NCI-H1105 (cell line): ENCODE measurements around the gene COPS4.
"Not testable (repeated sequence)": the region's sequence is repeated elsewhere in the genome, so short reads cannot be mapped to it uniquely, and the experiment has no call there.

Experiments
- DNase-seq: peaks from one replicate; lab custom pipeline; 2025; lab: John Stamatoyannopoulos, UW

COPS4 gene

GRCh38 chr4:83023599-83023998 lies 11.4 kb upstream of the COPS4 start:
- not testable (repeated sequence) for DNase-seq

DNA sequence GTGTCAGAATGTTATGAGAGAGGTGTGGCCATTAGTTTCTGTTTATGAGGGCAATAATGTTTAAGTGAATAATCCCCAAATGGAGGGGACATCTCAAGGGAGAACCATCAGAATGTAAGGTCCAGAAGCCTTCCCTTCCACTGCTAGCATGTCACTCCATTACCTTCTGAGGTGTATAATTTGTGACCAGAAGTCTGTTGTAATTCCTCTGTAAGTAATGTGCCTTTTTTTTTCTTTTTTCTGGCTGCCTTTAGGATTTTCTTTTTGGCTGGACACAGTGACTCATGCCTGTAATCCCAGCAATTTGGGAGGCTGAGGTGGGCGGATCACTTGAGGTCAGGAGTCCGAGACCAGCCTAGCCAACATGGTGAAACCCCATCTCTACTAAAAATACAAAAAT lies 10.8 kb upstream of the COPS4 start:
- DNase-seq, result no peak

GRCh38 chr4:83025563-83025962 lies 9.4 kb upstream of the COPS4 start:
- no peak for DNase-seq

DNA sequence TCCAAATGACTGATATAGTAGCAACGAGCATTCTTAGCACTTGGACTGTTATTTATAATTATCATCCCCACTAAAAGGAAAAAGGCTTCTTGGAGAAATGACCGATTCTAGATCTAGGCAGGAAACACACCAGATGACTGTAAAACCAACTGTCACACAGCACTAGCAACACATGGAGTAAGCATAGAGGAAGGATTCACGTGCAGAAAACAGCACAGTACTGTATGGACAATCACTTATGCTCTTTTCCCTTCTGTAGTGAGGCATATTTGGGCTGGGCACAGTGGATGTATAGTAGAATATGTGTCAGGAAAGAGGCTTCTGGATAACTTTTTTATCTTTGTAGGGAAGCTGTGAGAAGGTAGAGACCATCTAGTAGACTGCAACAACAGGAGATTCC lies 6.0 kb upstream of the COPS4 start:
- DNase-seq, result no peak

GRCh38 chr4:83029688-83030087 lies 5.3 kb upstream of the COPS4 start:
- DNase-seq, result no peak

DNA sequence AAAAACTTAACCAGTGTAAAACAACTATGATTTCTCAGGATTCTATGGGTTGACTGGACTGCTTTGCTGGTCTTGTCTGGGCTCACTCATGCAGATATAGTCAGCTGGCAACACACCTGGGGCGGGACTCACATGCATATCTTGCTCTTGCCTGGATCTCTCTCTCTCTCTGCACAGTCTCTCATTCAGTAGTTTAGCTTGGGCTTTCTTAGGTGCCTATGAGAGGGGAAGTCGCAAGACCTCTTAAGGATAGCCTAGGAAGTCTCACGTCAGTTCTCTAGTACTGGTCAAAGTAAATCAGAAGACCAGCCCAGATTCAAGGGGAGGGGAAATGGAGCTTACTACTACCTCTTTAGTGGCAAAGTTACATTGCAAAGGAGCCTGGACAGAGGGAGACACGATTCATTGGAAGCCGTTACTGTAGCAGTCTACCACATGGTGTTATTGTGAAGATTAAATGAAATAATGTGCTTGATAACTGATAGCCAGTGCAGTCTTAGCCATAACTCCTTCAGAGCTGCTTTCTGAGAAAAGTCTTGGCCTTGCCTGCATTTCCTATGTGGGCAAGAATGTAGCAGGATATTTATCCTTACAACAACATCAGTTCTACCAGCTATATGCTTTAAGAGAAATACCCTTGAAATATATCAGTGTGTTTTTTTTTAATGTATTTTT lies 2.1 kb downstream of the COPS4 start:
- no peak for DNase-seq

- no peak for DNase-seq
These were observed 5.3 kb downstream of the COPS4 start for GRCh38 chr4:83040269-83040668.

DNA sequence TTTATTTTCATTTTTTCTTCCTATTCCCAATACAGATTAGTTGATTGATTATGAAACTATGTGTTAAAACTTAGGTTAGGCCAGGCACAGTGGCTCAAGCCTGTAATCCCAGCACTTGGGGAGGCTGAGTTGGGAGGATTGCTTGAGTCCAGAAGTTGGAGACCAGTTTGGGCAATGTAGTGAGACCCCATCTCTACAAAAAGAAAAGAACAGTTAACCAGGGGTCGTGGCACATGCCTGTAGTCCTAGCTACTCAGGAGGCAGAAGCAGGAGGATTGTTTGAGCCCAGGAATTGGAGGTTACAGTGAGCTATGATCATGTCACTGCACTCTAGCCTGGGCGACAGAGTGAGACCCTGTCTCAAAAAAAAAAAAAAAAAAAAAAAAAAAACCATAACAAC lies 8.2 kb downstream of the COPS4 start:
- DNase-seq, result not testable (repeated sequence)

DNA sequence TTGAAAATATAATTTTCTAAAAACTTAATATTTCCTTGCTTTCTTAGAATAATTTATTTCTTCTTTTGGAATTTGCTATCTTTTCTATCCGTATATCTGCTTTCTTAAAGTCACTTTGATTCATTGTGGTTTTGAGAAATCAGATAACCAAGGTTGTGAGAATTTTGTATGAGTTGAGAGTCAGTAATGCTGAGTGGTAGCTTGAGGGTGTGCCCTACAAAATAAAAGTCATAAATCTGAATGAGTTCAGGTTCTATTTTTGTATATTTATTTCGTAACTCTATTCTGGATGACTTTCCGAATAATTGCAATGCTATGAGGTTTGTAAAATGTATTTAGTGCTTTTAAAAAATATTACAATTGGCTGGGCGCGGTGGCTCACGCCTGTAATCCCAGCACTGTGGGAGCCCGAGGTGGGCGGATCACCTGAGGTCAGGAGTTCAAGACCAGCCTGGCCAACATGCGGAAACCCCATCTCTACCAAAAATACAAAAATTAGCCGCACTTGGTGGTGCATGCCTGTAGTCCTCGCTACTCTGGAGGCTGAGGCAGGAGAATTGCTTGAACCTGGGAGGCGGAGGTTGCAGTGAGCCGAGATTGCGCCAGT lies 8.9 kb downstream of the COPS4 start:
- DNase-seq, result no peak

DNA sequence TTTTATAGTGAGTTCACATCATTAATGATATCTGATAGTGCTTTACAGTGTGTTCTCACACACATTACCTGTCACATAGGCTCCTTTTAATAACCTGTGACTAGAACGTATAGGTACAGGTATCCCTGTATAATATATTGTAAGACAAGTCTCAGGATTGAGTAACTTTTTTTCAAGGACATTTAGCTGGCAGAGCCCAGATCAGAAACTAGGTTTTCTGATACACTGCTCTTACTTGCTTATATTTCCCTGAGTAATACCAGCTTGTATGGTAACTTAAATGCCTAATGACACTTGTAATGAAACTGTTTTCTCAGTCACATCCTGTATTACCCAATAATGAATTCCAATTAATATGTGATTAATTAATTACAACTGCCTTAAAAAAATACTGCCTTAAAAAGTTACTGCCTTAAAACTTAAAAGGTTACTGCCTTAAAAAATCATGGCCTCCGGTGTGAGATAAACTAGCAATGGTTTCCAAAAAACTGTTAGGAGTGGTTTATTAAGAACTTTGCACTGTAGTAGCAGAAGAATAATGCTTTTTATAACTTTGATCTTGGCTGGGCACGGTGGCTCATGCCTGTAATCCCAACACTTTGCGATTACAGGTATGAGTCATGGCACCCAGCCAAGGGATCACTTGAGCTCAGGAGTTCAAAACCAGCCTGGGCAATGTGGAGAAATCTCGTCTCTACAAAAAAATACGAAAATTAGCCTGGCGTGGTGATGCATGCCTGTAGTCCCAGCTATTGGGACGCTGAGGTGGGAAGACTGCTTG lies 11.9 kb downstream of the COPS4 start:
- DNase-seq, result no peak

DNA sequence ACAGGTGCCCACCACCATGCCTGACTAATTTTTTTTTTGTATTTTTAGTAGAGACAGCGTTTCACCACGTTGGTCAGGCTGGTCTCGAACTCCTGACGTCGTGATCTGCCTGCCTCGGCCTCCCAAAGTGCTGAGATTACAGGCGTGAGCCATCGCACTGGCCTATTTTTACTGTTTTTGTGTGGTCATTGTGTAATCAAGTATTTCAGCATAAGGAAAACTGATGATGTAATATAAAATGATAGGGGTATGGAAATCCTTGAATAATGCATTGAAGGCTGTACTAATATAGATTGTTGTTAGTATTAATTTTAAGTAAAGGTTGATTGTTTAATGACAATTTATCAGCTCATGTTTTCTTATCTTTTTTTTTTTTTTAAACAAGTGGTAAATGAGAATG lies 13.8 kb downstream of the COPS4 start:
- DNase-seq, result not testable (repeated sequence)

GRCh38 chr4:83054928-83055327 lies 19.9 kb downstream of the COPS4 start:
- no peak for DNase-seq

GRCh38 chr4:83062739-83063138 lies 27.8 kb downstream of the COPS4 start:
- no peak for DNase-seq

DNA sequence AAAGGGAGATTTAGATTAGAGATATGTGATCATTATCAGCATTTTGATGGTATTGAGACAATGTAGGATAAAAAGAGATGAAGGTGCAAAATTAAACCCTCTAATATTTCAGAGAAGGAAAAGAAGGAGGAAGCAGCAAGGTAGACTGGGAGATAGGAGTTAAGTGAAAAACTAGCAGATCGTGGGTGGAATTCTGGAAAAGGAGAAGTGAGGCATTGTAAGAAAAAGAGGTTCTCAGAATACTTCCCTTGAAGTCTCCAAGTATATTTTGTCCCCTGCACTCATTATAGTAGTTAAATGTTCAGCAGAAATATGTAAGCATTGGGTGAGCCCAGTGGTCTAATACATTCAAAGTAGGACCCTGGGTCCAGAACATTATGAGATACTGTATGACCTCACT lies 30.3 kb downstream of the COPS4 start:
- DNase-seq, result no peak

DNA sequence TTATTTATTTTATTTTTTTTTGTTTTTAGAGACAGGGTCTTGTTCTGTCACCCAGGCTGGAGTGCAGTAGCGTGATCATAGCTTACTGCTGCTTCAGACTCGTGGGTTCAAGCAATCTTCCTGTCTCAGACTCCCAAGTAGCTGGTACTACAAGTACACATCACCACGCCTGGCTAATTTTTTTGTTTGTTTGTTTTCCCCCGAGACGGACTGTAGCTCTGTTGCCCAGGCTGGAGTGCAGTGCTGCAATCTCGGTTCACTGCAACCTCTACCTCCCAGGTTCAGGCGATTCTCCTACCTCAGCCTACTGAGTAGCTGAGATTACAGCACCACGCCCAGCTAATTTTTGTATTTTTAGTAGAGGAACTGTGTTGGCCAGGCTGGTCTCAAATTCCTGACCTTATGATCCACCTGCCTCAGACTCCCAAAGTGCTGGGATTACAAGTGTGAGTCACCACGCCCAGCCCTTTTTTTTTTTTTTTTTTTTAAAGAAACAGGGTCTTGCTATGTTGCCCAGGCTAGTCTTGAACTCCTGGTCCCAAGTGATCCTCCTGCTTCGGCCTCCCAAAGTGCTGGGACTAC lies 32.2 kb downstream of the COPS4 start:
- no peak for DNase-seq

DNA sequence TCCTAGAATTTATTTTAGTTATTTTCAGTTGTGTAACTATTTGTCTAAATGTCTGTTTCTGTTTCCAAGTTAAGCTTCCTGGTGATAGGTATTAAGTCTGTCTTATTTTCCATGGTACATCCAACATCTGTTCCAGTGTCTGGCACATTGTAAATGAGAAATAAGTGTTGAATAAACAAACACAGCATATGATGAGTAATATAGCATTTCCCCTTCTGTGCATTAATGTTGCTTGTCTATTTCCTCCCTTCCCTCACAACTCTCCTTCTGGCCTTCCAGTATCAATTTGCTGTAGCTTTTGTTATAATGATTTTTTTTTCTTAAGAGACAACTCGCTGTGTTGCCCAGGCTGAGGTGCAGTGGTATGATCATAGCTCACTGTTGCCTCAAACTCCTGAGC lies 36.1 kb downstream of the COPS4 start:
- no peak for DNase-seq

DNA sequence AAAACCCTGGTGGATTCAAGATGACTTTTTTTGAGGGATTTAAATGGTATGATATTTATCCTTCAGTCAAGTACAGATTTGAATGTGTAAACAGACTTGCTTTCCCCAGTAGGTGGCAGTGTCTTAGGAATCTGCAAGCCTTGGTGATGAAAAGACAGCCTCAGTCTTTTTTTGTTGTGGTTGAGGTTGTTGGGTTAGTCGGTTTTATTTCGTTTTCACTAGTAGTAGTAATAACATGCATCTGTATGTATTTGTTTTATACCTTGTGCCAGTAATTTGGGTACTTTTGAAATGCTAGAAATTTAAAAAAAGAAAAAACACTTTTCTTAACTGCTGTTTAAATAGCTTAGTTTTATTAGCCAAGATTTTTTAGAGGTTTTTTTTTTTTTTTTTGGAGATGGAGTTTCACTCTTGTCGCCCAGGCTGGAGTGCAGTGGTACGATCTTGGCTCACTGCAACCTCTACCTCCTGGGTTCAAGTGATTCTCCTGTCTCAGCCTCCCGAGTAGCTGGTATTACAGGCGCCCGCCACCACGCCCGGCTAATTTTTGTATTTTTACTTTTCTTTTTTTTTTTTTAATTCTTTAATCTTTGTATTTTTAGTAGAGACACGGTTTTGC lies 39.2 kb downstream of the COPS4 start:
- no peak for DNase-seq

- not testable (repeated sequence) for DNase-seq
These were observed 39.8 kb downstream of the COPS4 start for GRCh38 chr4:83074783-83075182.

DNA sequence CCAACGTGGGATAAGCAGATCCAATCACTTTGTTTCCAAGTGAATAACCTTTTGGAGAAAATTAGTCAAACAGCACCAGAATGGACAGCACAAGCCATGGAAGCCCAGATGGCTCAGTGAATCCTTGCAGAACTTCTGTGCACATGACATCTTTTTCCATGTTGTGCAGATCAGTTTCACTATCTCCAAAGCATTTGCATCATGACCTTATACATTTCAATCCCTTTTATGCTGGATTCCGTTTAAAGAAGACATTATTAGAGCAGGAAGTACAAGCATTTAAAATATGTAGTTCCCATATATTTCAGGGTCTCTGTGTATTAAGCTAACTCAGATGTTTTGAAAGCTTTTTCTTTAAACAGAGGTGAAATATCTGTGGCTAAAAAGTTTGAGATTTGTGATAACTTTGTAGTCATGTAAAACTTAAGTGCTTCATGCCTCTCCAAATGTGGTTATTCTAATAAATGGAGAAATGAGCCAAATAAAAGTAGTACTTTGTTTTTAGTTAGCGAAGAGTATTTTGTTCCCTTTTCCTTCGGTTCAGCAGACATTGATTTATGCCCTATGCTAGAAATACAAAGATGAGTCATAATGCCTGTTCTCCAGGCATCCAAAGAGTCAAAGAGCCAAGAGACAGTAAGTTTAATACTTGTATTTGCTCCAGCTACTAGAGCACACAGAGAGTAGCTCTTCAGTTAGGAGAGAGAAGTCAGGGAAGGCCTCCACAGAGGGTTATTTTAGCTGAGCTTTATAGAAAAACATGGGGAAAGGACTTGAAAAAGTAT lies 40.5 kb downstream of the COPS4 start:
- no peak for DNase-seq

DNA sequence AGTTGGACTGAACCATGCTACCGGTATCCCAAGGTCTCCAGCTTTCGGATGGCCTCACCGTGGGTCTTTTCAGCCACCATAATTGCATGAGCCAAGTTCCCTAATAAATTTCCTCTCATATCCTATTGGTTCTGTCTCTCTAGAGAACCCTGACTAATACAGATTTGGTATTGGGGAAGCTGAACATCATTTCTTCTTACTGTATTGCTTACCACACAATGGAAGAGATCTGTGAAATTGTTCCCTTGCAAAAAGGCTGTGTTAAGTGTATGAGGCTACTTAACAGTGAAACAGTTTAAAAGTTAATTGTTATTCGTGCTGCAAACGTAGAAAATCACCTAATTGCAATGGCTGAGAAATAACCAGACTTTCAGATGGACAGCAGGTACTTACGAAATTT lies 45.6 kb downstream of the COPS4 start:
- DNase-seq, result no peak

- DNase-seq, result no peak
These were observed 47.8 kb downstream of the COPS4 start for GRCh38 chr4:83082777-83083176.
